ENCODE measurements around the gene SLC30A7. TPM values are rescaled to one million over a fixed set of nuclear protein-coding genes. Genes with fewer than 3 reads are reported as not detected.
A peak's percentile ranks its signal among the peaks of the same experiment; 100 is the strongest.

The SLC30A7 gene
- total and polyA plus RNA-seq, 2 of the 13 experiments (the other 11 are each of a cell fraction or from before 2014, with no cell fraction given) = 8.3 to 40.8 TPM

GRCh38 chr1:101025657-101026429, 130.0 kb downstream of the SLC30A7 start, which contains the start of gene DPH5 (continued):
- TF ChIP-seq MYPOP (CRISPR knock-in tag; IDR thresholded peaks at IDR 0.05) = peak; percentile 25; the same call in 1 of the 2 replicates
- TF ChIP-seq, protein P1, sequence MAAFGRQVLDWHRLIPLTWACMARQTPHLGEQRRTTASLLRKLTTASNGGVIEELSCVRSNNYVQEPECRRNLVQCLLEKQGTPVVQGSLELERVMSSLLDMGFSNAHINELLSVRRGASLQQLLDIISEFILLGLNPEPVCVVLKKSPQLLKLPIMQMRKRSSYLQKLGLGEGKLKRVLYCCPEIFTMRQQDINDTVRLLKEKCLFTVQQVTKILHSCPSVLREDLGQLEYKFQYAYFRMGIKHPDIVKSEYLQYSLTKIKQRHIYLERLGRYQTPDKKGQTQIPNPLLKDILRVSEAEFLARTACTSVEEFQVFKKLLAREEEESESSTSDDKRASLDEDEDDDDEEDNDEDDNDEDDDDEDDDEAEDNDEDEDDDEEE (CRISPR knock-in tag; IDR thresholded peaks at IDR 0.05) = no peak
- TF ChIP-seq ZHX2 (IDR thresholded peaks at IDR 0.05; ENCODE audit: low read depth) = no peak
- TF ChIP-seq ZHX2 (CRISPR knock-in tag; IDR thresholded peaks at IDR 0.05; ENCODE audit: borderline replicate concordance) = no peak
- TF ChIP-seq U2AF1 (optimal IDR thresholded peaks at IDR 0.05; ENCODE audit: low read depth, low read length) = no peak
- TF ChIP-seq ZNF513 (CRISPR knock-in tag; conservative IDR thresholded peaks at IDR 0.05) = no peak
- no peak for TF ChIP-seq RBAK (CRISPR knock-in tag; IDR thresholded peaks at IDR 0.05)
- no peak; the same call in 1 of the 2 replicates for TF ChIP-seq STAG1 (CRISPR knock-in tag; IDR thresholded peaks at IDR 0.05)
- TF ChIP-seq, protein P2, sequence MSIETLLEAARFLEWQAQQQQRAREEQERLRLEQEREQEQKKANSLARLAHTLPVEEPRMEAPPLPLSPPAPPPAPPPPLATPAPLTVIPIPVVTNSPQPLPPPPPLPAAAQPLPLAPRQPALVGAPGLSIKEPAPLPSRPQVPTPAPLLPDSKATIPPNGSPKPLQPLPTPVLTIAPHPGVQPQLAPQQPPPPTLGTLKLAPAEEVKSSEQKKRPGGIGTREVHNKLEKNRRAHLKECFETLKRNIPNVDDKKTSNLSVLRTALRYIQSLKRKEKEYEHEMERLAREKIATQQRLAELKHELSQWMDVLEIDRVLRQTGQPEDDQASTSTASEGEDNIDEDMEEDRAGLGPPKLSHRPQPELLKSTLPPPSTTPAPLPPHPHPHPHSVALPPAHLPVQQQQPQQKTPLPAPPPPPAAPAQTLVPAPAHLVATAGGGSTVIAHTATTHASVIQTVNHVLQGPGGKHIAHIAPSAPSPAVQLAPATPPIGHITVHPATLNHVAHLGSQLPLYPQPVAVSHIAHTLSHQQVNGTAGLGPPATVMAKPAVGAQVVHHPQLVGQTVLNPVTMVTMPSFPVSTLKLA (IDR thresholded peaks at IDR 0.05) = peak; percentile 43; the same call in 1 of the 2 replicates
- no peak for TF ChIP-seq ZNF441 (CRISPR knock-in tag; IDR thresholded peaks at IDR 0.05; ENCODE audit: borderline replicate concordance)
- TF ChIP-seq, protein P3, sequence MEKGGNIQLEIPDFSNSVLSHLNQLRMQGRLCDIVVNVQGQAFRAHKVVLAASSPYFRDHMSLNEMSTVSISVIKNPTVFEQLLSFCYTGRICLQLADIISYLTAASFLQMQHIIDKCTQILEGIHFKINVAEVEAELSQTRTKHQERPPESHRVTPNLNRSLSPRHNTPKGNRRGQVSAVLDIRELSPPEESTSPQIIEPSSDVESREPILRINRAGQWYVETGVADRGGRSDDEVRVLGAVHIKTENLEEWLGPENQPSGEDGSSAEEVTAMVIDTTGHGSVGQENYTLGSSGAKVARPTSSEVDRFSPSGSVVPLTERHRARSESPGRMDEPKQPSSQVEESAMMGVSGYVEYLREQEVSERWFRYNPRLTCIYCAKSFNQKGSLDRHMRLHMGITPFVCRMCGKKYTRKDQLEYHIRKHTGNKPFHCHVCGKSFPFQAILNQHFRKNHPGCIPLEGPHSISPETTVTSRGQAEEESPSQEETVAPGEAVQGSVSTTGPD (CRISPR knock-in tag; IDR thresholded peaks at IDR 0.05) = no peak; the same call in 1 of the 2 replicates
- peak; percentile 84 for TF ChIP-seq ZMYM4 (CRISPR knock-in tag; IDR thresholded peaks at IDR 0.05)
- 0 out of 2 replicates have a peak, but pooled peaks have one; percentile 52 for TF ChIP-seq PHF21A (CRISPR knock-in tag; IDR thresholded peaks at IDR 0.05)
- TF ChIP-seq SAP130 (CRISPR knock-in tag; IDR thresholded peaks at IDR 0.05; ENCODE audit: low read depth) = peak; percentile 93
- TF ChIP-seq ZNF616 (CRISPR knock-in tag; IDR thresholded peaks at IDR 0.05; ENCODE audit: low read depth) = no peak
- no peak for TF ChIP-seq KAT2B (IDR thresholded peaks at IDR 0.05; ENCODE audit: borderline replicate concordance, low read depth, low read length)
